ENCODE measurements around the gene OR5B12.
"Not testable (repeated sequence)": the region's sequence is repeated elsewhere in the genome, so short reads cannot be mapped to it uniquely, and the experiment has no call there.

Gene OR5B12

DNA sequence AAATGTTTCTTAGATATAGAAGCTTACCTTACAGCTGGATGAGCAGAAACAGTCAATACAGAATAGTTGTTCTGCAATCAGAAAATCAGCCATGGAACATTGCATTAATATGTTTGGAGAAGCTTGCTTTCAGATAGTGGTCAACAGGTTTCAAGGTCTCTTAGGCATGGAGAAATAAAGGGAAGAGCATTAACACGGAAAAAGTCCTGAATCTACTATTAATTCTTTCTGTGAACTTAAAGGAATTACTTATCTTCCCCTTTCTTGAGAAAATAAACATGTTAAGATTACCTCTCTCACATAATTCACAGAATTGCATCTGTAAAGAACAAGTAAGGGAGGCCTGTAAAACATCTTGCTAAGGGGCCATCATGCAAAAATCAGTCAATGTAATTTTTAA is 35.3 kb downstream of the OR5B12 start, which contains the start of gene OR5B3:
TSS of gene OR5B3 (minus strand) at position 101 of the 400 bp plus-strand sequence. CDS start 3,465 bp downstream, outside the sequence.
- ATAC-seq (ENCODE audit: low read depth) (no peak), DNase-seq (ENCODE audit: low spot score in 2 of 2) (no peak)
- H3K36me3 Mint-ChIP-seq = peaks cover 5% of the 10 kb centered on the region
- H3K9me3 Mint-ChIP-seq = peaks cover 12% of the 10 kb centered on the region
- H3K4me1 Mint-ChIP-seq = no peaks in the 10 kb centered on the region
- peaks cover 7% of the 10 kb centered on the region for H3K27me3 Mint-ChIP-seq
- no peak within 1 kb of the TSS for H3K27ac Mint-ChIP-seq
- no peak within 1 kb of the TSS for H3K4me3 Mint-ChIP-seq

DNA sequence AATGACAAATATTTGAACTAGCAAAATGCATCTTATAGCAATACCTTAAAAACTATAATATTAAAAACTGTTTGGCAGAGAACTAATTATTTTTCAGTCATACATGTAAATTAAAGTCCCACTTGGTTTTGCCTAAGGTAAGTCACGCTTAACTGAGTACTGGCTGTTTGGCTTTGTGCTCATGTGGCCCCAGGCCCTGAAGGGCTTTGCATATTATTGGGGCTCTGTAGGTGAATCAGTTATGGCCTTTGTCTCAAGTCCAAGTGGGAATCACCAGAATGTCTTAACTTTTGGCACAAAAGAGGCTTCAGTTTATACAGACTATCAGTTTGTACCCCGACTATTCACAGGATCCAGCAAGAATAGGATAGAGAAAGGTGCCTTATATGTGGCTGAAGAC is 42.4 kb downstream of the OR5B12 start:
- H3K27ac Mint-ChIP-seq; H3K27me3 Mint-ChIP-seq; H3K36me3 Mint-ChIP-seq; DNase-seq (ENCODE audit: low spot score in 2 of 2); H3K9me3 Mint-ChIP-seq; ATAC-seq (ENCODE audit: low read depth); H3K4me3 Mint-ChIP-seq; H3K4me1 Mint-ChIP-seq: not testable (repeated sequence)

DNA sequence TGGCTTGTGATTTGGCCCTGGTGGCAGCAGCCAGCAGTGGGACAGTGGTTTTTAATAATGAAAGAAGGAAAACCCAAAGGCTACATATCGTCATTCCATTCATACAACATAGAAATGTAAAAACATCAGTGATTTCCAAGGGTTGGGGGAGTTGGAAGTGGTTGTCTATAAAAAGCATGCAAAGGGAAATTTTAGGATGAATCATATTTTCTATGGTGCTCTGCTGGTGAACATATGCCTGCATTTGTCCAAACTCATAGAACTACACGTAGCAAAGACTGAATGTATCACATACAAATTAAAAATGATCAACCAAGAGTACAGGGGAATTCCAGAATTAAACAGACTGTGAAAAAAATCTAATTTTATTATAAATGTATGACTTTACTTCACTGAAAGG is 46.5 kb downstream of the OR5B12 start:
- Mint-ChIP-seq H3K27me3 (peaks cover 4% of the 10 kb centered on the region), H3K36me3 (no peaks in the 10 kb centered on the region), H3K4me1 (no peaks in the 10 kb centered on the region), H3K9me3 (peaks cover 8% of the 10 kb centered on the region), H3K27ac (no peak overlapping the region), H3K4me3 (no peak overlapping the region)
- DNase-seq (ENCODE audit: low spot score in 2 of 2) = no peak
- ATAC-seq (ENCODE audit: low read depth) = no peak

DNA sequence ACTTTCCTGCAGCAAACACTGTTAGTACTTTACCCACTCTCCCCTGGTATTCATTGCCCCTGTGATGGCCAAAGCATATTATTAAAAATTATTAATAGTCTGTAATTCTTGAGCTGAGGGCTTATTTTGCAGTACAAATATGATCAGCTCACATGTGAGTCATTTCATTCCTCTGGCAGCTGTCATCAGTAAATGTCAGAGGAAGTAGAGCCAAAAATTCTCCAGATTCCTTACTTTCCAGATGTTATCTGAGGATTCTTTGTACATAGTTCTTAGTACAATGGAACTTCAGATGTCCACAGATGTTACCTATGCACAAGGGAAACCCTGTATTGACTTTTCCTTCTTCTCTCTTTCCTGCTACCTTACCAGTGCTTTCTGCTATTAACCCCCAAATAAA is 47.8 kb downstream of the OR5B12 start:
- Mint-ChIP-seq H3K4me3 (no peak overlapping the region), H3K36me3 (no peaks in the 10 kb centered on the region), H3K9me3 (peaks cover 8% of the 10 kb centered on the region), H3K4me1 (no peaks in the 10 kb centered on the region), H3K27me3 (peaks cover 4% of the 10 kb centered on the region), H3K27ac (no peak overlapping the region)
- ATAC-seq (ENCODE audit: low read depth) (no peak), DNase-seq (ENCODE audit: low spot score in 2 of 2) (no peak)

DNA sequence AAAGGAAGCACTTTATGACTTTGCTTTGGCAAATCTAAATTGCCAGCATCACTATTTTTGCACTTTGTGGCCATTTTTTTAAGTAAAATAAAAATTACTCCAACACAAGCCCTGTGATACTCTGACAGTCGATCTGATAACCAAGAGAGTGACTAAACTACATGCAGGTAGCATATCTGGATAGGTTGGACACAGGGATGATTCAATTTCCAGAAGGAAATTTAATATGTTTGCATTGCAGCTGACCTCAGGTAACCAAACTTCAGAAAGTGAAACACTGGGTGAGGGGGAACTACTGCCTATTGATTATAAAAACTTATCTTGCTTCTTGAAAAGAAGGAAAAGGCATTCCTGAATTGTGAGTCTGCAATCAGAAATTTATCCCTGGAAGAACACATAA is 49.3 kb downstream of the OR5B12 start:
- Mint-ChIP-seq H3K27ac (no peak overlapping the region), H3K36me3 (no peaks in the 10 kb centered on the region), H3K27me3 (peaks cover 3% of the 10 kb centered on the region), H3K4me1 (no peaks in the 10 kb centered on the region), H3K4me3 (no peak overlapping the region), H3K9me3 (peaks cover 8% of the 10 kb centered on the region)
- no peak for ATAC-seq (ENCODE audit: low read depth)
- DNase-seq (ENCODE audit: low spot score in 2 of 2) = no peak

DNA sequence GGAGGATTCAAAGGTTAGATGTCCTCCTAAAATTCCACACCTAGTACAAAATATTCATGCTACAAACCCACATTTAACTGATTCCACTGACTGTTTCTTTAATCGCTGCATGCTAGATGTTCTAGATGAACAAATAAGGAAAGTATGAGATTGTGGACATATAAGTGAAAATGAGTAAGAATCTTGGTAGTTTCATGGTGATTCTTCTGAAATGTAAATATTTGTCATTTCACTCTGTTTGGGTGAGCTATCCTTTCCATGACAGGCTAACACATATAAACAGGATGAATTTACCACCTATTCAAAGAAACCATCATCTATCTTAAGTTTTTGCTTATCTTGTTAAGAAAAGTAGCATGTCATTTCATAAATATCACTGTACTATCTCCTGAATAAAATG is 50.2 kb downstream of the OR5B12 start:
- Mint-ChIP-seq H3K9me3 (peaks cover 8% of the 10 kb centered on the region), H3K36me3 (no peaks in the 10 kb centered on the region), H3K27me3 (peaks cover 3% of the 10 kb centered on the region), H3K4me3 (no peak overlapping the region), H3K27ac (no peak overlapping the region), H3K4me1 (no peaks in the 10 kb centered on the region)
- DNase-seq (ENCODE audit: low spot score in 2 of 2) (no peak), ATAC-seq (ENCODE audit: low read depth) (no peak)

DNA sequence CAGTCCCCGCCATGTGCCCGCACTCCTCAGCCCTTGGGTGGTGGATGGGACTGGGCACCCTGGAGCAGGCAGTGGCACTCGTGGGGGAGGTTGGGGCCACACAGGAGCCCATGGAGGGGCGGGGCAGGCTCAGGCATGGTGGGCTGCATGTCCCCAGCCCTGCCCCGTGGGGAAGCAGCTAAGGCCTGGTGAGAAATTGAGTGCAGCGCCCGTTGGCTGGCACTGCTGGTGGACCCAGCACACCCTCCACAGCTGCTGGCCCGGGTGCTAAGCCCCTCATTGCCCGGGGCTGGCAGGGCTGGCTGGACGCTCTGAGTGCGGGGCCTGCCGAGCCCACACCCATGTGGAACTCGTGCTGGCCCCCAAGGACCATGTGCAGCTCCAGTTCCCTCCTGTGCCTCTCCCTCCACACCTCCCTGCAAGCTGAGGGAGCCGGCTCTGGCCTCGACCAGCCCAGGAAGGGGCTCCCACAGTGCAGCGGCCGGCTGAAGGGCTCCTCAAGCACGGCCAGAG is 51.4 kb downstream of the OR5B12 start:
- H3K27me3 Mint-ChIP-seq = peaks cover 3% of the 10 kb centered on the region
- DNase-seq (ENCODE audit: low spot score in 2 of 2) (no peak), ATAC-seq (ENCODE audit: low read depth) (no peak)
- no peak overlapping the region for H3K27ac Mint-ChIP-seq
- no peaks in the 10 kb centered on the region for H3K36me3 Mint-ChIP-seq
- peaks cover 8% of the 10 kb centered on the region for H3K9me3 Mint-ChIP-seq
- no peak overlapping the region for H3K4me3 Mint-ChIP-seq
- no peaks in the 10 kb centered on the region for H3K4me1 Mint-ChIP-seq
